HG02938 (cell line): Measurements from ENCODE around the gene IGSF9.

Experiments used
- ATAC-seq: cut with Tn5 transposase; IDR thresholded peaks from one replicate; pipeline ENCODE4 v1.9.1; 2021; ENCODE audit warnings: mild to moderate bottlenecking, moderate library complexity; ENCODE audit not compliant: unreplicated experiment

The IGSF9 gene

GRCh38 chr1:159974350-159974965 is 29.0 kb upstream of the IGSF9 start:
- ATAC-seq: no peak

DNA sequence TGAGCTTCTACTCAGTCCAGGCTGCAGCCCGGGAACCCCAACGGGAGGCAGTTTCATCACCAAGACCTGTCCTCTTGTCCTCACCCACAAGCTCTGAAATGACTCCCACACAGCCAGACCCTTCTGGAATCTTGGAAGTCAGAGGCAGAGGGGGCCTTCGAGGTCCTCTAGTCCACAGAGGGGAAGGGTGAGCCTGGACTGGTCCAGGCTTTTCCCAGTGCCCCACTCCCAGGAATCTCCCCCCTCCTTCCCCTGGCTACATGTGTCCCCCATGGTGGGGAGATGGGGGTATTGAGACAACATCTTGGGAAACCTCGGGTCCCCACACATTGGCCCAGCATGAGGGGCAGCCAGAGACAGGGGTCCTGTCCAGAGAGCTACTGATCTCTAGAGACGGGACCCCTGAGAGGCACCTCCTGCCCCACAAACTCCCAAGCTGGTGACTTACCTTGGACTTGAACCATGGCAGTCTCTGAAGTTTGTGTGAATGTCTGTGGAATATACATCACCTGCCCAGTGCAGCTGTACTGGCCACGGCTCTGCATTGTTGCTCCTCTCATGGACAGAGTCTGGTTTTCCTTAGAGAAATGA is 28.0 kb upstream of the IGSF9 start:
- no peak for ATAC-seq

- ATAC-seq: no peak
These were observed 27.2 kb upstream of the IGSF9 start for GRCh38 chr1:159972443-159973205.

- no peak for ATAC-seq
These were observed 25.5 kb upstream of the IGSF9 start for GRCh38 chr1:159970932-159971342.

GRCh38 chr1:159968901-159969300 is 23.5 kb upstream of the IGSF9 start:
- ATAC-seq: no peak

DNA sequence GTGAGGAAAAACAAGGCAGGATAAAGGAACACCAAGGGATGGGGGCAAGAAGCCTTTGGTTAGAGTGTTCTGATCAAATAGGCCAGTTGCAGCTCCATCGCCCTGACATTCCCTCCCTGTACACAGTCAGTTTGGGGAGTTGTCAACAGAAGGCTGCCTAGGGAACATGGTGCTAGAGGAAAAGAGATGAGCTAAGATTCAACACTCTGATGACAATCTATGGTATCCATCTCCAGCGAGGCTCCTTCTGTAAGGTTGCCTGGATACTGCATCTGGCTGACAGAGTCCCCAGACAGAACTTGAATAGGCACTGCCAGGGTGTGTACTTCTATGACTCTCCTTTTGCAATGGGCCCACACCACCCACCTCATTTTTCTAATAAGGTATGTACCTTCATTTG is 19.9 kb upstream of the IGSF9 start:
- no peak for ATAC-seq

- ATAC-seq: no peak
These were observed 18.7 kb upstream of the IGSF9 start for GRCh38 chr1:159964144-159964543.

DNA sequence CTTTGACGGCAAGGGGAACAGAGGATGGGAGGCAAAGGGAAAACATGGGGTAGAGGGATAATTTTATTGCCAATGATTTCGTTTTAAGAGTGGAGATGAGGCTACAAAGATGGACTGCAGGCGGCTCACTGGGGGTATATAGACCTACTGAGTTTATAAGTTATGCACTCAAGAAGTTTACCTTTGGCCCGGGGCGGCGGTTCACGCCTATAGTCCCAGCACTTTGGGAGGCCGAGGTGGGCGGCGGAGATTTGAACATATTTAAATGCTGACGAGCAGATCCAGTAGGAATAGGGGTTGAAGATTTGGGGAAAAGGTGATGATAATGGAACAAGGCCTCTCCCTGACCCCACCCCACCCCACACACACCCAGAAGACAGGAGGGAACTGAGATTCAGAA is 16.8 kb upstream of the IGSF9 start:
- no peak for ATAC-seq

GRCh38 chr1:159961636-159962035 is 16.2 kb upstream of the IGSF9 start:
- no peak for ATAC-seq

DNA sequence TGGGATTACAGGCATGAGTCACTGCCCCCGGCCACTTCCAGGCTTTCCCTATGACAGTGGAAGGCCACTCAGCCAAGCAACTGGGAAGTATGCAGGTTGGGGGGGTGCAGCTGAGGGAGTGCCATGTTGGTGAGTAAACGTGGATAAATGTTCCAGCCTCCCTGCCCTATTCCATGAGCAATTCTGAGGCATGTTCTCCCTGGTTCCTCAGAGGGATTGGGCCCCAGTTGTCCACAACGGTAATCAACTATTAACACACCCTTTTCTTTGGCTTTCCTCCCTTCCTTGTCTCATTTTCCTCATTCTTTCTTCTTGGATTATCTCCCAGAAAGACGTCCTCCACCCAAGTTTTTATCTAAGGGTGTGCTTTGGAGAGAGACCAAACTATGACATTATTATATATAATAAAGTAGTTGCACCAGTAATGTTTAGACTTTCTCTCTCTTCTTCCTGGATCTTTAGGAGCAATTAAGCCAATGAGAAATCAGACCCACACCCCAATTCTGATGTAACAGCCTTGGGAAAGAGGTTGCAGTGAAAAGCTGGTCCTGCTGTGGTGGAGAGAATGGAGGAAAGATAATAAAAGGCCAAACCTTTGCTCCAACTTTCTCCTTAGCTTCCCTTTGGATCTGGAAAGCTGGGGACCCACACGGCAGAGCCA is 15.4 kb upstream of the IGSF9 start:
- no peak for ATAC-seq

DNA sequence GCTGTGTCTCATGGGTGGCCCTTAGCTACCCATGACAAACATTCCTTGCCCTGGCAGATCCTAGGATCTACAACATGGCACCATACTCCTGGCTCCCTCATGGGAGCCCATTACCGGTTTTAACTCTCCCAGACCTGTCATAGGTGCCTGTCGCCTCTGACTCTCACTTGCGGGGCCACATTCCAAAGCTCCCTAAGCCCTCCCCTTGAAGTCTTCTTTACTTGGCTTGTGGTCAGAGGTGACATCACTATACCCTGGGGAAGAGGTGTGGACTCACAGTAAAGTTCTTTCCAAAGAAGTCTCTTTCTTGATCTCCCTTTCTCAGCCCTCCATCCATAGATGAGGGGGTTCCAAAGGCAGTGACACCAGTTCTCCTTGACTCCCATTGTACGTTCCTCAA is 14.0 kb upstream of the IGSF9 start:
- ATAC-seq: no peak

DNA sequence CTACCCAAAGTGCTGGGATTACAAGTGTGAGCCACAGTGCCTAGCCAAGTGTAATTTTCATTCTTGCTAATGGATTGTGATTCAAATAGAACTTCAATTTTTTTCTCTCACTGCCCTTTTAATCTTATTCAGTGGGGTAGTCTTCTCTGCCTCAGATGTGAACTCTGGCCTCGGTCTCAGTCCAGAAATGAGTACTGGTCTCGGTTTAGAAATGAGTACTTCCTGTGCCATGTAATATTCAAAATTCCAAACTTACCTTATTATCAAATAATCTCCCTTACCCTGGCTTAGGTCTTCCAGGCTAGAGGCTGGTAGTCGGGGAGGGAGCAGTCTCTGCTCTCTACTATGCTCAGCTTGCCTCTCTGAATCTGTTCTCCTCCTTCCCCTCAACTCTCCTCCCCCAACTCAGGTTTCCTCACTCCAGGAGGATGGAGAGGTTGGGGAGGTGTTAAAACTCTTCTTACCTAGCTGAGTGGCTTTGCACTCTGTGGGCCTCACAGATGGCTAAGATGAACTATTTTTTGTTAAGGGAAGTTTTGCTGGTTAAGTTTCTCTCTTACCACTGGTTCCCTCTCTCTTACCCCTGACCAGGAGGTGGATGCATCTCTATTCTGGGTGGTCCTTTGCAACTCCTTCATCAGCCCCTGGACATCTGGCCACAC is 13.4 kb upstream of the IGSF9 start:
- no peak for ATAC-seq

- no peak for ATAC-seq
These were observed 12.4 kb upstream of the IGSF9 start for GRCh38 chr1:159957824-159958268.

DNA sequence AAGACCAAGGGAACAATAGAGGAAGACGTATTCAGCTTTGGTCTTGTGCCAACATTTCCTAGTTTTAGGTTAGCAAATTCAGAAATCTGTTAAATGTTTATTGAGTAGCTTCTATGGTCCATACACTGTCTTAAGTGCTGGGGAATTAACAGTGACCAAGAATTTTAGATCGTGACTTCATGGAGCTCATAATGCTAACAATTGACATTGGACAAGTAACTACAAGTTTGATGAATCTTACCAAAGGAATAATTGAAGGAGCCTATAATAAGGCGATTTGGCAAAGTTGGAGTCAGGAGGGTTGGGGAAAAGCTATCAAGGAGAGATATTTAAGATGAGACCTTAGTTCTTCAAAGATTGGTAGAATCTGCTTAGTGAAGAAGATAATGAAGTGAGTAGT is 10.0 kb upstream of the IGSF9 start:
- no peak for ATAC-seq

DNA sequence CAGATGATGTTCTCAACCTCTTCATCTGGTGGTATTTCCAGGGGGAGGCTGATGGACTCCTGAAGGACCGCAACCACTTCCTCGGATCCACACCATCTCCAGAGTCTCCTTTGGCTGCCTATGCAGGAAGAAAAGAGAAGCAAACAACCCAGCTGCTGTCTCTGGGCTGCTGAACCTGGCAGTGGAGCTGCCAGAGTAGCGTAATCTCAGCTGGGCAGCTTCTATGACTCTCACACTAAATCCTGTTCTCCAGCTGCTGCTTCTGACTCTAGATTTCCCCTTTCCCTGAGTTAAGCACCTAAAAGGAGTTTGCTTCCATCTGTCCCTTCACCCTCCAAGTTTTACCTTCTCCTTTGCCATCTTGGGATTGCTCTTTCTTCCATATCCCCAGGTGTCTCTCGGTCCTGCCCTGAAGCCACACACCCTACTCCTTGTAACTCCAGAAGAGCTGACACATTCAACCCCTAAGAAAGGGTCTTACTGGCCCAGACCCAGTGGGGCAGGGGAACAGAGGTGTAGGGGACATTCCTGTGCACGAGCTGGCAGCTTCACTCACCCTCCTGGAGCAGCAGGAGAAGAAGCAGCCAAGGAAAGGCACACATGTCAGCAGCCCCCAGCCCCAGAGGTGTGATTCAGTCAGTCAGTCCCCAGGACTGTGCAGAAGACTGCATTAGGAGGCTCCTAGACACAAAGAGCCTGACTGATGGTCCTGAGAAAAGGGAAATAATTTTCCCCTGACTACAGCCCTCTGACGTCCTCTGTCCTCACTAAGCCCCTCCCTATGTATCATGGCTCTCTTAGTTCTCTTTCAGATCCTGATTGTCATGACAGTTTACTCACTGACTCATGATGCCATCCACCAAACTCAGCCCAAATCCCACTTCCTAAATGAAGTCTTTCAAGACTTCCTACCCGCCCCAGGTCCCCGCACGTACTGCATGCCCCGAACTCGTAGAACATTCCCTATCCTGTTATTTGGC is 8.4 kb upstream of the IGSF9 start, which contains the start of gene SLAMF9:
SLAMF9 (minus strand) TSS at position 702 of the 980 bp plus-strand sequence; CDS start at position 602, 100 bp downstream.
- ATAC-seq: no peak

- ATAC-seq: no peak
These were observed 7.5 kb upstream of the IGSF9 start for GRCh38 chr1:159952932-159953331.

DNA sequence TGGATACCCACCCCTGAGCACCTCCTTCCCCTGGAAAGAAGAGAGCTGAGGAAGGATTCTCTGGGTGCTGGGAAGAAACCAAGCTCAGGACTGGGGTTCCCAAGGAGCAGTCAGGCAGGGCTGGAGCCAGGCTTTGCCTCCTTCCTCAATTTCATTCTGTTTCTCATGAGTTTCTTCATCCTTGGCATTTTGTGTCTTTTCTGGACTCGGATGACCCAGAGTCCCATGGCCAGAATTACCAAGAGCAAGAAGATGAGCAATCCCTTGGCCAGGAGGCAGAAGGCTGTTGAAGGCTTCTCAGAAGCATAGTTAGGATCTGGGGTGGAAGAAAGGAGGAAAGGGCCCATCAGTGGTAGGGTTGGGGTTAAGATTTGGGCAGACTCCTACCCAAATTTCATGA is 6.1 kb upstream of the IGSF9 start:
- ATAC-seq: no peak

- no peak for ATAC-seq
These were observed 5.6 kb upstream of the IGSF9 start for GRCh38 chr1:159951016-159951415.

GRCh38 chr1:159949981-159950381 is 4.6 kb upstream of the IGSF9 start:
- no peak for ATAC-seq

DNA sequence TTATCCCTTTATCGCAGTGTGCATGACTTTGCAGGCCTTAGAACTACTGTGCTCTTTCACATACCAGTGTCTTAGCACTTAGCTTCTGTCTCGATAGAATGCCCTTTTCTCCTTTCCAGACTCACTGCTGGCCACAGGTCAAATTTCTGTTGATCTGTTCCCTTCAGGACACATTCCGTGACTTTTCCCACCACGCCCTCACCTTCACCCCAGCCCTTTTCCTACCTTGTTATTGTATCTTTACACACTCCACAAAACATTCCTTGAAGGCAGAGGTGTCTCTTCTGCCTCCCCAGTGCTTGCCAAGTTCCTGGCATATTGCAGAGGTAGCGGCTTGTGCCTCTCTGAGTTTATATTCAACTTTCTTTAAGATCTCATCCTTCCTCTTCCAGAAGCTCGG is 3.7 kb upstream of the IGSF9 start:
- ATAC-seq: no peak
